KOPT-K1 (cell line): Measurements from ENCODE around the gene PRDM13.
"Not testable (repeated sequence)": the region's sequence is repeated elsewhere in the genome, so short reads cannot be mapped to it uniquely, and the experiment has no call there.

Experiments used
- H3K27ac ChIP-seq: fragments of 200-600 bp; sonication (generic); 2 replicates; pipeline ENCODE4 v1.5.1; 2016; ENCODE audit warnings: antibody characterized with exemption, mild to moderate bottlenecking, low read depth, low read length; ENCODE audit not compliant: poor library complexity, severe bottlenecking
- H3K36me3 ChIP-seq: fragments of 200-600 bp; sonication (generic); 2 replicates; pipeline ENCODE4 v1.5.1; 2017; ENCODE audit warnings: antibody characterized with exemption, mild to moderate bottlenecking, low read length, moderate library complexity; ENCODE audit not compliant: insufficient read depth
- H3K9me3 ChIP-seq: fragments of 200-600 bp; sonication (generic); 2 replicates; pipeline ENCODE4 v1.5.1; 2017; ENCODE audit warnings: antibody characterized with exemption, low read length, mild to moderate bottlenecking; ENCODE audit not compliant: insufficient read depth, poor library complexity, severe bottlenecking

PRDM13 gene

DNA sequence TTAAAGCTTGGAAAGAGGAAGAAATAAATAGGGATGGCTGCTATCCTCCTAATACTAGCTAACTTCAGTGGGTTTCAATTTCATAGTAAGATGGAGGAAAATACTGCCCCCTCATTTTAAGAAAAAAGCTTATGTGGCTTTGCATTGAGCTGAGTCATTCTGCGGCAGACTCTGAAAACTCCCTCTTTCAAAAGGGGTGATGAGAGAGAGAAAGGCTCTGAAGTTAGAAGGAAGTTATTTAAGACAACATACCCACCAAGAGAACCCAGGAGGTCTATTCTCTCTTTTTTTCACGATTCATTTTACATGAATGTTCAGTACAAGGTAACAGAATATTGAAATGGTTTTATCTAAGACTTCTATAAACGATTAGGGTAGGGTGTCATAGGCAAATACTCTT is 4.5 kb downstream of the PRDM13 start:
- Histone ChIP-seq H3K9me3 (peaks cover 10% of the 10 kb centered on the region), H3K27ac (no peak overlapping the region), H3K36me3 (no peaks in the 10 kb centered on the region)

DNA sequence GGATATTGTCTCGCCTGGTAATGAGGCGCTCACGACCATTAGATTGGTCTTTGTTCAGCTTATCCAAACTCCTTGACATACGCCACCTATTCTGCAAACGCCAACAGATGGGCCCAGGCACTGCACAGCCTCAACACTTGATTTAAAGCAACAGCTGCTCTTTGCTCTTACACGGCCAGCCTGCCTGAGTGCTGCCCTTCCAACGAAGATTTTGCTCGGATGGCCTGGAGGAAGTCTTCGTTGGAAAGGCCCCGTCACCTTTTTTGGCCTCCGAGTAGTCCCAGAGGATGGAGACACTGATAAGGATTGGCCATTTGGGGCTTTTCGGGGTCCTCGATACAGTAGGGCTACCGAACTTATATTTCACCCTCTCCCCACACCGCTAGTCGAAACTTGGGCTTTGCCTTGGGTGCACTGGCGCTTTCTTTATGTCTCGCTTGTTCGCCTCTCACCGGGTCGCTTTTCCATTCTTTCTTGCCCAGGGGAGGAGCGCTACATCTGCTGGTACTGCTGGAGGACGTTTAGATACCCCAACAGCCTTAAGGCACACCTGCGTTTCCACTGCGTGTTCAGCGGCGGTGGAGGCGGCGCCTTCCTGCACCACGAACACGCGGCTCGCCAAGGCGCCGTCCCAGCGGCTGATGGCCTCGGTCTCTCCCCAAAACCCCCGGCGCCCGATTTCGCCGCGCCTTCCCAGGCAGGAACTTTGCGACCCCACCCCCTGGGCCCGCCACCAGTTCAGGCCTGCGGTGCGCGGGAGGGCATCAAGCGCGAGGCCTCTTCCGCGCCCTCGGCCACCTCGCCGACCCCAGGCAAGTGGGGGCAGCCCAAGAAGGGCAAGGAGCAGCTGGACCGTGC is 6.1 kb downstream of the PRDM13 start:
- H3K9me3 ChIP-seq: peaks cover 10% of the 10 kb centered on the region
- no peak overlapping the region for H3K27ac ChIP-seq
- H3K36me3 ChIP-seq: no peaks in the 10 kb centered on the region

- Histone ChIP-seq H3K9me3 (peaks cover 10% of the 10 kb centered on the region), H3K27ac (no peak overlapping the region), H3K36me3 (no peaks in the 10 kb centered on the region)
These were observed 6.7 kb downstream of the PRDM13 start for GRCh38 chr6:99613409-99613704.

GRCh38 chr6:99613705-99614429 is 7.2 kb downstream of the PRDM13 start:
- Histone ChIP-seq H3K36me3 (no peaks in the 10 kb centered on the region), H3K27ac (no peak overlapping the region), H3K9me3 (peaks cover 10% of the 10 kb centered on the region)

DNA sequence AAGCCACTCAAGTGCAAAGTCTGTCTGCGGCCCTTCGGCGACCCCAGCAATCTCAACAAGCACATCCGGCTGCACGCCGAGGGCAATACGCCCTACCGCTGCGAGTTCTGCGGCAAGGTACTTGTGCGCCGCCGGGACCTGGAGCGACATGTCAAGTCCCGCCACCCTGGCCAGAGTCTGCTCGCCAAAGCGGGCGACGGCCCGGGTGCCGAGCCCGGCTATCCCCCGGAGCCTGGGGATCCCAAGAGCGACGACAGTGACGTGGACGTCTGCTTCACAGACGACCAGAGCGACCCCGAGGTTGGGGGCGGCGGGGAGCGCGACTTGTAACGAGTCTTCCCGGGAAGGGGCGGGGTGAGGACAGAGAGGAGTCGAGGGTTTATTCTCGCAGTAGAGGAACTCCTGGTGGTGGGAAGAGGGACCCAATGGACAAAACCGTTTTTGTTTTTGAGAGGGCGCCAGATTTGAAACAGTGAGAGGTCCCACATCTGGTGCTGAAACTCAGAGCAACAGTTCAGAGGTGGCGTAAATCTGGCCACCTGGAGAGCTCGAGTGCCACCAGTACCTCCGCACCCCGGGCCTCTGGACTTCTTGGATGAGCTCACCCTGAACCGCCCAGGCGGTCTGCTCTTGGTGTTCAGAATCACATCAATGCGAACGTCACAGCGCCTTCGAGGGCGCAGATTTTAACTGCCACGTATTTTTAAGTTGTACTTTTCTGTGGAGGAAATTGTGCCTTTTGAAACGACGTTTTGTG is 8.0 kb downstream of the PRDM13 start:
- Histone ChIP-seq H3K27ac (no peak overlapping the region), H3K36me3 (no peaks in the 10 kb centered on the region), H3K9me3 (peaks cover 10% of the 10 kb centered on the region)

GRCh38 chr6:99617131-99617530 is 10.5 kb downstream of the PRDM13 start:
- Histone ChIP-seq H3K9me3 (peaks cover 10% of the 10 kb centered on the region), H3K27ac (no peak overlapping the region), H3K36me3 (no peaks in the 10 kb centered on the region)

- H3K36me3 ChIP-seq: no peaks in the 10 kb centered on the region
- peaks cover 7% of the 10 kb centered on the region for H3K9me3 ChIP-seq
- H3K27ac ChIP-seq: no peak overlapping the region
These were observed 12.2 kb downstream of the PRDM13 start for GRCh38 chr6:99618649-99619408.

GRCh38 chr6:99619409-99619762 is 12.8 kb downstream of the PRDM13 start:
- no peak overlapping the region for H3K27ac ChIP-seq
- no peaks in the 10 kb centered on the region for H3K36me3 ChIP-seq

DNA sequence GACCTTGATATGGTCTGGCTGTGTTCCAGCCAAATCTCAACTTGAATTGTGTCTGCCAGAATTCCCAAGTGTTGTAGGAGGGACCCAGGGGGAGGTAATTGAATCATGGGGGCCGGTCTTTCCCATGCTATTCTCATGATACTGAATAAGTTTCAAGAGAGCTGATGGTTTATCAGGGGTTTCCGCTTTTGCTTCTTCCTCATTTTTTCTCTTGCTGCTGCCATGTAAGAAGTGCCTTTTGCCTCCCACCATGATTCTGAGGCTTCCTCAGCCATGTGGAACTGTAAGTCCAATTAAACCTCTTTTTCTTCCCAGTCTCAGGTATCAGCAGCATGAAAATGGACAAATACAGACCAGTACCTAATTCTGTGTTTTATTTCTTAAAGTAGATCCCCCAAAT is 15.4 kb downstream of the PRDM13 start:
- H3K9me3 ChIP-seq, H3K27ac ChIP-seq, H3K36me3 ChIP-seq: not testable (repeated sequence)

More at GRCh38 chr6:99619409-99619762, 12.8 kb downstream of the PRDM13 start:
- peaks cover 1% of the 10 kb centered on the region for H3K9me3 ChIP-seq

GRCh38 chr6:99629293-99629692 is 22.7 kb downstream of the PRDM13 start:
- Histone ChIP-seq H3K27ac (no peak overlapping the region), H3K9me3 (no peaks in the 10 kb centered on the region), H3K36me3 (no peaks in the 10 kb centered on the region)

GRCh38 chr6:99637629-99638028 is 31.0 kb downstream of the PRDM13 start:
- Histone ChIP-seq H3K36me3 (no peaks in the 10 kb centered on the region), H3K9me3 (peaks cover 21% of the 10 kb centered on the region), H3K27ac (no peak overlapping the region)

DNA sequence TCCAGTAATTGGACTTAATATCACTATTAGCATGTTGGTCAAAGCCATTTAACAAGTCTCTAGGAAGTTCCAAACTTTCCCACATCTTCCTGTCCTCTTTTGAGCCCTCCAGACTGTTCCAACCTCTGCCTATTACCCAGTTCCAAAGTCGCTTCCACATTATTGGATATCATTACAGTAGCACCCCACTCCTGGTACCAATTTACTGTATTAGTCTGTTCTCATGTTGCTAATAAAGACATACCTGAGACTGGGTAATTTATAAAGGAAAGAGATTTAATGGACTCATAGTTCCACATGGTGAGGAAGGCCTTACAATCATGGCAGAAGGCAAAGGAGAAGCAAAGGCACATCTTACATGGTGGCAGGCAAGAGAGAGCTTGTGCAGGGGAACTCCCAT is 31.7 kb downstream of the PRDM13 start:
- H3K9me3 ChIP-seq: peaks cover 21% of the 10 kb centered on the region
- not testable (repeated sequence) for H3K36me3 ChIP-seq, H3K27ac ChIP-seq

- Histone ChIP-seq H3K36me3 (no peaks in the 10 kb centered on the region), H3K9me3 (peaks cover 16% of the 10 kb centered on the region), H3K27ac (no peak overlapping the region)
These were observed 34.6 kb downstream of the PRDM13 start for GRCh38 chr6:99641270-99641669.

GRCh38 chr6:99645986-99646385 is 39.4 kb downstream of the PRDM13 start:
- no peak overlapping the region for H3K27ac ChIP-seq
- no peaks in the 10 kb centered on the region for H3K36me3 ChIP-seq
- H3K9me3 ChIP-seq: no peaks in the 10 kb centered on the region

GRCh38 chr6:99650091-99650571 is 43.5 kb downstream of the PRDM13 start:
- H3K9me3 ChIP-seq, H3K27ac ChIP-seq: not testable (repeated sequence)

More at GRCh38 chr6:99650091-99650571, 43.5 kb downstream of the PRDM13 start:
- not testable (repeated sequence) for H3K36me3 ChIP-seq
